Left cardiac atrium (tissue), 4 donors: ENCODE data around the gene NDUFS7. TPM values are rescaled to one million over a fixed set of nuclear protein-coding genes. Genes with fewer than 3 reads are reported as not detected.
"Not testable (repeated sequence)": the region's sequence is repeated elsewhere in the genome, so short reads cannot be mapped to it uniquely, and the experiment has no call there.

Source experiments
- ATAC-seq, 2 donors: fragments of 200-7000 bp; cut with Tn5 transposase; one replicate each; pipeline ENCODE4 v1.9.1; 2020; ENCODE audit warnings: mild to moderate bottlenecking in 2 of 2, moderate library complexity in 2 of 2
- DNase-seq: peaks from one replicate; pipeline ENCODE4 v3.0.0-alpha.2; 2020
- intact Hi-C, 2 donors: fragments of 100-400 bp; cut with DNase I; formaldehyde crosslinking; loops; one replicate each; pipeline versions ENCODE4 v1.14.1 to v1.15.1; 2022 to 2023
- total RNA-seq, 2 donors: library from RNA; stranded (reverse); fragmentation: NEBNext Ultra II Directional; extraction: Animal tissue kit (Norgen Biotek cat#: 25700); gene quantifications; one replicate each; pipeline ENCODE4 v1.2.1, GENCODE V29; 2021
- donor health status: DM: no; HTN: yes; CAD: no.
- donor health status: DM: no; HTN: yes; CAD: no; lungs with severe emphysema.
- donor health status: DM: yes; HTN: yes; CAD: no.
- donor health status: Dilated cardiomyopathy.

The NDUFS7 gene
- total RNA-seq, 2 donors from 2014 or later, result 240 to 267 TPM

DNA sequence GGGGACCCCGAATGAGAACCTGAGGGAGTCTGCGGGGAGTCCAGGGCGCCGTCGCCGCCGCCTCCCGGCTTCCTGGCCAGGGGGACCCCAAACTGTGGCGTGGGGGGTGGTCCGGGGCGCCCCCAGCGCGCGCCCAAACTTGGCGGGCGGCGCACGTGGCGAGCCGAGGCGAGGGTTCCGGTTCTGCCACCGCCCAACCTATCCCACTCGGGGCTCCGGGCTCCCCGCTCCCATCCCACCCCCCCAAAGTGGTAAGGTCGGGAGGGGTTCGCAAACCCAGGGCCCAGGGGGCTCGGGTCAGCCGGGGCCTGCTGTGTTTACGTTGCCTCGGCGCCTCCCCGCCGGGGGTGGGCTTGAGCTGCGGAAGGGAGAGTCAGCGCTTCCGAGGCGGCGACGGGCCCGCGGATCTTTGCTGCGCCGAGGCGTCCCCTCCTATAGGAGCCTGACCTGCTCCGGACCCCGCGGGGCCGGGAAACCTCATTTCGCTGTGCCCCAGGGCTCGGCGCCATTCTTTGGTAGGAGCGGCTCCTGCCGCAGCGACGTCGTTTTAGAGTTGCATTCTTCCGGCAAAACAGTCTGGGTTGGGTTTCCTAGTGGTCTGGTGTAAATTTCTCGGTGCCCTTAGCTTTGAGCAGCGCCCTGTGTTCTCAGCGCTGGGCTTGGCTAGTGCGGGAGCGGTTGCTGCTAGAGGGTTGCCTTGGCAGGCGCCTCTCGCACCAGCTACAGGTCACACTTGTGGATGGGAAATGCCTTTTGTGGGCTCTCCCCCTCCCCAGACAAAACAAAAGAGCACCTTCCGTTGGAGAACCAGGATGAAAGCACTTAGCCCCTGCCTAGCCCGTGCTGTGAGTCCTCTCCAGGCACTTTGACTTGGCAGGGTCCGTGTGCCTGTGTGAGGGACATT, 24.8 kb downstream of the NDUFS7 start:
- ATAC-seq (peak; percentile 1 to 20), DNase-seq (peak; percentile 77)
- intact Hi-C loops, result loop anchor here in 1 of 2 donors (10.0 kb wide), 1 partner anchor 134 kb away; the partner anchor contains the start of gene FAM174C

- ATAC-seq (no peak), DNase-seq (no peak)
- intact Hi-C loops, result loop anchor here in 1 of 2 donors (10.0 kb wide), 1 partner anchor 135 kb away; the partner anchor contains the start of gene FAM174C
These were observed 25.7 kb downstream of the NDUFS7 start for GRCh38 chr19:1409204-1410005.

- intact Hi-C loops, result no loop called here
- no peak for DNase-seq
- ATAC-seq, result no peak
These were observed 26.6 kb downstream of the NDUFS7 start for GRCh38 chr19:1410136-1410786.

GRCh38 chr19:1410789-1411188, 27.1 kb downstream of the NDUFS7 start:
- ATAC-seq, result no peak
- intact Hi-C loops, result no loop called here
- DNase-seq, result no peak

DNA sequence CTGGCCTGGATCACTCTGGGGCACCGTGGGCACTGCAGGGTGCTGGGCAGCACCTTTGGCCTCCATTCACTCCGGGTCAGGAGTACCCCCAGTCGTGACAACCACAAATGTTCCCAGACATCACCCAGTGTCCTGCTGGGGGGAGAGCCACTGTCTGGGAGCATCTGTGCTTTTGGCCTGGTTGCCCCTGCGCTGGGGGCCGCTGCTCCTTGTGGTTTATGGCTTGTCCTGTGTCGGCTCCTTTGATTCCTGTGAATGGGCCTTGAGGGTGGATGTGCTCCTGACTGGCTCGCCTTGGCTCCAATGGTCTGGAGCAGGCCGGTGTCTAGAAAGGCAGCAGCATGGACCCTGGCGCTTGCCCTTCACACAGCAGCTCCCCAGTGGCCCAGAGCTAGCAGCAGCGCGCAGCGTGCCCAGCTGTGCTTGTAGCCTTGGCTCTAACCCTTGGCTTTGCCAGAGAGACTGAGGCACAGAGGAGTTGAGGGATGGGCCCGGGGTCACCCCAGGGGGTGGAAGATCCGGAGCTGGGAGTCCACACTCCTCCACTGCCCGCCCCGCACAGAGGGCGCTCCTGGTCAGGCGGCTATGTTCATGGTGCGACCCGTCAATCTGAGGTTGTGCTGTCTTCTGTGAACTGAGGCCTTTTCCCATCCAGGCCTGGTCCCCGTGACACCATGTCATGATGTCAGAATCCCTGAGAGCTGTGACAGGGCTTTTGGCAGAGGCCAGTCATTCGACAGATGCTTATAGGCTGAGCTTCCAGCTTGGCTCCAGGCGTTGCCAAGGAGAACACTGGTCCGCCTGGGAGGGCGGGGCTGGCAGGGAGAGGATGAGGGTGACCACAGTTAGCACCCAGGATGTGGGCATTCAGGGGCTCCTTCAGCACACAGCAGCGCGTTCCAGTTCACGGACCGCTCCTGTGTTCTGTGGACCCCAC, 27.8 kb downstream of the NDUFS7 start:
- peak; percentile 11 to 23 for ATAC-seq
- intact Hi-C loops, result no loop called here
- peak; percentile 83 for DNase-seq

- intact Hi-C loops, result no loop called here
- DNase-seq, result no peak
These were observed 28.7 kb downstream of the NDUFS7 start for GRCh38 chr19:1412323-1412923.

DNA sequence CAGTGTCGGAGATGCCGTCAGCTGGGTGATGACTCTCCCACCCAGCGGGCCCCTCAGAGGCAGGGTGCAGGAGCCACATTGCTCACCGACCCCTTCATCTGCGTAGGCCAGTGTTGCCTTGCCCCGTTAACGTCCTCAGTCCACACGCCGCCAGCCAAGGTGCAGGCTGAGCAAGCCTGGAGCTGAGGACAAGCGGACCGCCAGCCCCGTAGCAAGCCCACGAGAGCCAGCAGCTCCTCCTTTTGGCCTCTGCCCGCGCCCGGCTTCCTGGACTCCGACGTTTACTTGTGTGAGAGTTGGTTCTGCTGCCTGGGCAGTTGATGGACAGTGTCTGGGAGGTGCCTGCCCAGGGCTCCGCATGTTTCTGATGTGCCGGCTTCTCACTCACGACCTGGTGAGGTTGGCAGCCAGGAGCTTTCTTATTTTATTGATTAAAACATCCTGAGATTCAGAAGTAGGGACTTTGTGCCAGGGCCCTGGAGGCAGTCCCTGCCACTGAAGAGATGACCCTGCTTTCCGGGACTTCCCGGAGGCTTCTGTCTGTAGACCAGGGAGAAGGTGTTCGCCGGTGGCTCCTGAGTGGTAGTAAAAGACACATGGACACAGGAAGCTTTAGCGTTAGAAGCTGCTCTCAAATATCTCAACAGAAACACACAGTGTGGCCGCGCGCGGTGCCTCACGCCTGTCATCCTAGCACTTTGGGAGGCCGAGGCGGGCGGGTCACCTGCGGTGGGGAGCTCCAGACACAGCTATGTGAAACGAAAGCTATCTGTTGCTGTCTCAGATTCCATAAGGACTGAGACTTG, 29.5 kb downstream of the NDUFS7 start:
- intact Hi-C loops, result no loop called here
- no peak for DNase-seq
- no peak for ATAC-seq

More at GRCh38 chr19:1412323-1412923, 28.7 kb downstream of the NDUFS7 start:
- no peak for ATAC-seq

DNA sequence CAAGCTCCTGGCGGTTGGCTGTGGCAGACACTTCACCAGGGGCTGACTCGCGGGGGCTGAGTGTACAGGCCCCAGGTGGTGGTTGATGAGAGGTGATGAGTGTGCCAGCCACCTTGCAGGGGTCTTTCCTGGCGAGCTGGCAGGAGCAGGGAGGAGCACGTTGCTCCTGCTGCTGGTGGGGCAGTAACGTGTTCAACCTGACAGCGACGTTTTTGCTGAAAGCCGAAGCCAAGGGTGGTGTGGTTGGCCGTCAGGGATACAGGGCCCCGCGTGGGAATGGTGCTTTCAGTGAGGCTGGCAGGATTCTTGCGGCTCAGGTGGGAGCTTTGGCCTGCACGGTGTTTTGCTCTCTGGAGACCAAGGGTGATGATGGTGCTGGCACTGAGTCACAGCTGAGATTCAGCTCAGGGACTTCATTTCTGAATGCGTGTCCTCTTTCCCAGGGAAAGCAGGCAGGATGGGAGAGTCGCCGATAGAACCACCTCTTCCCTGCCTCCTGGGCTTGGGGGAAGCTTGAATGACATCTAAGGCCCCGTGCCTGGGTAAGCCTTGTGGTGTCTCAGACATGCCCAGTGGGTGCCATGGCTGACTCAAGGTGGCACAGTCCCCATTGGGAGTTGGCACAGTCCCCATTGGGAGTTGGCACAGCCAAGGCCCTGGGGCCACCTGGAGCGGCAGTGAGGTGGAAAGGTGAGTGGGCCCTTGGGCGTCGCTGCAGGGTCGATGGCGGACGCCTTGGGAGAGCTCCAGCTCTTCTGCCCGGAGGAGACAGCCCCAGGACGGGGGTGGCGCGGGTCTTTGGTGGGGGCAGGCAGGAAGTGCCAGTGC, 32.5 kb downstream of the NDUFS7 start:
- DNase-seq (no peak), ATAC-seq (no peak)
- intact Hi-C loops, result no loop called here

- DNase-seq (no peak), ATAC-seq (peak in 1 of 2 donors; percentile 21)
- intact Hi-C loops, result no loop called here
These were observed 33.4 kb downstream of the NDUFS7 start for GRCh38 chr19:1417145-1417544.

GRCh38 chr19:1417681-1418495, 34.2 kb downstream of the NDUFS7 start:
- intact Hi-C loops, result no loop called here
- ATAC-seq, result peak; percentile 3 to 23
- no peak for DNase-seq

DNA sequence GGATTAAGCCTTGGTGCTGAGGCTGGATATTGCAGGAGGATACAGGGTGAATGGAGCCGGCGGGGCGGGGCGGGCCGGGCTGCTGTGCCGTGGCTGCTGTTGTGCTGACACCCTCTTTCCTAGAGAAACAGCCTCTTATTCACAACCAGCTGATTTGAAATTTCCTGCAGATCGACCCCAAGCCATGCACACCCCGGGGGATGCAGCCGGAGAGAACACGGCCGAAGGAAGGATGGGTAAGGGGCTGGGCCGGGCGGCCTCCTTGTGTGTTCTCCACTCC, 34.7 kb downstream of the NDUFS7 start:
- DNase-seq, result no peak
- no peak for ATAC-seq
- intact Hi-C loops, result no loop called here

GRCh38 chr19:1418951-1419738, 35.4 kb downstream of the NDUFS7 start:
- intact Hi-C loops, result no loop called here
- ATAC-seq, result peak; percentile 23 to 54

DNA sequence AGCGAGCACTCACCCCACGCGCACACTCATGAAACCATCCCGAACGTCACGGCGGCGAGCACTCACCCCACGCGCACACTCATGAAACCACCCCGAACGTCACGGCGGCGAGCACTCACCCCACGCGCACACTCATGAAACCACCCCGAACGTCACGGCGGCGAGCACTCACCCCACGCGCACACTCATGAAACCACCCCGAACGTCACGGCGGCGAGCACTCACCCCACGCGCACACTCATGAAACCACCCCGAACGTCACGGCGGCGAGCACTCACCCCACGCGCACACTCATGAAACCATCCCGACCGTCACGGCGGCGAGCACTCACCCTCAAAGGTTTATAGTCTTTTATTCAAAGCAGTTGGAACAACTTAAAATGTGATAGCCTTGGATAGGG, 36.4 kb downstream of the NDUFS7 start:
- DNase-seq, intact Hi-C loops, ATAC-seq: not testable (repeated sequence)

More at GRCh38 chr19:1418951-1419738, 35.4 kb downstream of the NDUFS7 start:
- DNase-seq, result no peak

DNA sequence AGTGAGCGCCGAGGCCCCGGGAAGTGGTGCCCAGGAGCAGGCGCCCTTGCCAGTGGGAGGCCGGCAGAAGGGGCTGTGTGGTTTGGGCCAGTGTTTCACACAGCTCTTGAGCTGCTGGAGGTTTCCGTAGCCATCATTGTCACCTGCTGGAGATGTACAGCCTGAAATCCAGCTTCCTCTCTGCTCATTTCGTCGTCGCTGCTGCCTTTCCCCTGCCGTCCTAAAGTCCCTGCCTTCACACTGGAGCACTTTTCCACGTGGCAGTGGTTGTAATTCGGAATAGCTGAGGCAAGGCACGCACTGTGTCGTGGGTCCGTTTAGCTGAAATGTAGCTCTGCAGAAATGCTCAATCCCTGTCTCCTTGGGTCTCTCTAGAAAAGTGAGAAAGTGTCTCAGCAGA, 36.9 kb downstream of the NDUFS7 start:
- intact Hi-C loops, result no loop called here
- no peak for DNase-seq
- no peak for ATAC-seq
